DND-41 (cell line): Measurements from ENCODE around the gene TCAP.

Experiments used
- ATAC-seq: fragments of 200-7000 bp; cut with Tn5 transposase; 3 replicates; pipeline ENCODE4 v1.9.1; 2021; ENCODE audit warnings: low read depth; ENCODE audit not compliant: insufficient read depth
- DNase-seq: peaks from one replicate; pipeline ENCODE4 v3.0.0-alpha.2; 2020
- H2AFZ ChIP-seq: 2 replicates; pipeline ENCODE4 v1.6.0; 2012; ENCODE audit warnings: low read depth, low read length
- H3K27ac ChIP-seq: 2 replicates; pipeline ENCODE4 v1.5.1; 2012; ENCODE audit warnings: low read length, inconsistent platforms
- H3K27me3 ChIP-seq: fragments of 200-600 bp; sonication (generic); 2 replicates; pipeline ENCODE4 v1.6.0; 2012; ENCODE audit warnings: low read length, mild to moderate bottlenecking, inconsistent platforms; ENCODE audit not compliant: insufficient read depth, poor library complexity
- H3K36me3 ChIP-seq: 2 replicates; pipeline ENCODE4 v1.5.1; 2012; ENCODE audit warnings: low read length, inconsistent platforms; ENCODE audit not compliant: insufficient read depth
- H3K4me1 ChIP-seq: 2 replicates; pipeline ENCODE4 v1.5.1; 2012; ENCODE audit warnings: mild to moderate bottlenecking, low read length; ENCODE audit not compliant: insufficient read depth
- H3K4me2 ChIP-seq: 2 replicates; pipeline ENCODE4 v1.6.0; 2012; ENCODE audit warnings: mild to moderate bottlenecking, moderate library complexity, low read length, inconsistent platforms; ENCODE audit not compliant: insufficient read depth
- H3K4me3 ChIP-seq, 2 experiments: fragments of 200-600 bp in 1 of 2; shearing (Covaris generic) in 1 of 2; 2 replicates each; pipeline ENCODE4 v1.5.1; 2012 to 2016; ENCODE audit warnings: inconsistent platforms in 2 of 2, low read length in 2 of 2, mild to moderate bottlenecking in 2 of 2, low read depth in 1 of 2, moderate library complexity in 1 of 2
- H3K79me2 ChIP-seq: 2 replicates; pipeline ENCODE4 v1.6.0; 2012; ENCODE audit warnings: low read length, inconsistent platforms; ENCODE audit not compliant: insufficient read depth
- H3K9ac ChIP-seq: 2 replicates; pipeline ENCODE4 v1.6.0; 2012; ENCODE audit warnings: low read depth, mild to moderate bottlenecking, inconsistent platforms, low read length, moderate library complexity
- H3K9me3 ChIP-seq: 2 replicates; pipeline ENCODE4 v1.5.1; 2012; ENCODE audit warnings: low read length, moderate library complexity, mild to moderate bottlenecking, inconsistent platforms; ENCODE audit not compliant: insufficient read depth, severe bottlenecking
- H4K20me1 ChIP-seq: 2 replicates; pipeline ENCODE4 v1.6.0; 2012; ENCODE audit warnings: low read length; ENCODE audit not compliant: insufficient read depth
- EZH2 ChIP-seq: IDR thresholded peaks from 3 replicates; pipeline ENCODE4 v1.6.1; 2012; ENCODE audit warnings: borderline replicate concordance, low read depth, mild to moderate bottlenecking, moderate library complexity, low read length, inconsistent platforms; ENCODE audit not compliant: severe bottlenecking
- TF ChIP-seq, protein P1 (sequence below): IDR thresholded peaks from 2 replicates; pipeline ENCODE4 v1.5.1; 2012; ENCODE audit warnings: borderline replicate concordance, low read length, moderate library complexity, mild to moderate bottlenecking; ENCODE audit not compliant: poor library complexity, severe bottlenecking; ENCODE audit errors: extremely low read depth

Gene TCAP

DNA sequence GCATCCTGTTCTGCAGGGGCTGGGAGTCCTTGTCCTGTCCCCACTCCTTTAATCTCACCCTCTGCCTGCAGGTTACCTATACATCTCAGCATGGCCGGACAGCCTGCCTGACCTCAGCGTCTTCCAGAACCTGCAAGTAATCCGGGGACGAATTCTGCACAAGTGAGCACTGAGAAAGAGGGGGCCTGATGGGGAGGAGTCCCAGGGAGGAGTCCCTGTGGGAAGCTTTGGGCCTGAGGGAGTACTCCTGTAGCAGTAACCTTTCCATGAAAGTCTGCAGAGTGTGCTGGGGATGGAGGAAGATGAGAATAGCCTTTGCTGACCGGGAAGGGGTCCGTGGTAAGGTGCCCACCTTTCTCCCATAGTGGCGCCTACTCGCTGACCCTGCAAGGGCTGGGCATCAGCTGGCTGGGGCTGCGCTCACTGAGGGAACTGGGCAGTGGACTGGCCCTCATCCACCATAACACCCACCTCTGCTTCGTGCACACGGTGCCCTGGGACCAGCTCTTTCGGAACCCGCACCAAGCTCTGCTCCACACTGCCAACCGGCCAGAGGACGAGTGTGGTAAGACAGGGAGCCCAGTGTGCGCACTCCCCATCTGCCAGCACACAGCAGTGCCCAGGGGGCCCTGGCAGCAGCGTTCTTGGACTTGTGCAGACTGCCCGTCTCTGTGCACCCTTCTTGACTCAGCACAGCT is 50.4 kb downstream of the TCAP start:
- no peaks in the 10 kb centered on the region for H3K9me3 ChIP-seq
- no peaks in the 10 kb centered on the region for H3K79me2 ChIP-seq
- no peak for ATAC-seq
- TF ChIP-seq EZH2: no peak
- TF ChIP-seq, protein P1, sequence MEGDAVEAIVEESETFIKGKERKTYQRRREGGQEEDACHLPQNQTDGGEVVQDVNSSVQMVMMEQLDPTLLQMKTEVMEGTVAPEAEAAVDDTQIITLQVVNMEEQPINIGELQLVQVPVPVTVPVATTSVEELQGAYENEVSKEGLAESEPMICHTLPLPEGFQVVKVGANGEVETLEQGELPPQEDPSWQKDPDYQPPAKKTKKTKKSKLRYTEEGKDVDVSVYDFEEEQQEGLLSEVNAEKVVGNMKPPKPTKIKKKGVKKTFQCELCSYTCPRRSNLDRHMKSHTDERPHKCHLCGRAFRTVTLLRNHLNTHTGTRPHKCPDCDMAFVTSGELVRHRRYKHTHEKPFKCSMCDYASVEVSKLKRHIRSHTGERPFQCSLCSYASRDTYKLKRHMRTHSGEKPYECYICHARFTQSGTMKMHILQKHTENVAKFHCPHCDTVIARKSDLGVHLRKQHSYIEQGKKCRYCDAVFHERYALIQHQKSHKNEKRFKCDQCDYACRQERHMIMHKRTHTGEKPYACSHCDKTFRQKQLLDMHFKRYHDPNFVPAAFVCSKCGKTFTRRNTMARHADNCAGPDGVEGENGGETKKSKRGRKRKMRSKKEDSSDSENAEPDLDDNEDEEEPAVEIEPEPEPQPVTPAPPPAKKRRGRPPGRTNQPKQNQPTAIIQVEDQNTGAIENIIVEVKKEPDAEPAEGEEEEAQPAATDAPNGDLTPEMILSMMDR: no peak
- no peak overlapping the region for H3K9ac ChIP-seq
- H3K27me3 ChIP-seq: no peaks in the 10 kb centered on the region
- no peak overlapping the region for H2AFZ ChIP-seq
- no peak overlapping the region for H3K27ac ChIP-seq
- H3K4me1 ChIP-seq: no peaks in the 10 kb centered on the region
- no peak for DNase-seq
- H3K4me3 ChIP-seq: no peak overlapping the region
- H4K20me1 ChIP-seq: no peaks in the 10 kb centered on the region
- H3K36me3 ChIP-seq: no peaks in the 10 kb centered on the region
- no peak overlapping the region for H3K4me2 ChIP-seq
